Activated T-helper 1 cell treated with anti-CD3 and anti-CD28 coated beads, Interleukin-12 subunit alpha, Interleukin-12 subunit beta, Interleukin-2, Interleukin-4 antibody, amounts not matched to agents 30 ng/mL and 10 ng/mL and 1 ng/mL, durations not matched to agents 14 hours and 24 hours and 36 hours (primary cell): Measurements from ENCODE around the gene UQCC5. TPM values are rescaled to one million over a fixed set of nuclear protein-coding genes. Genes with fewer than 3 reads are reported as not detected.

ENCODE experiments used
- DNase-seq: peaks from one replicate; pipeline ENCODE4 v3.0.0; 2021; ENCODE audit warnings: low spot score
- H3K27ac Mint-ChIP-seq: one replicate; pipeline ENCODE4 v1.8.0; 2021; ENCODE audit warnings: mild to moderate bottlenecking, mixed read lengths
- H3K27me3 Mint-ChIP-seq: one replicate; pipeline ENCODE4 v1.8.0; 2022; ENCODE audit warnings: mild to moderate bottlenecking, moderate library complexity, mixed read lengths; ENCODE audit not compliant: insufficient read depth
- H3K36me3 Mint-ChIP-seq: one replicate; pipeline ENCODE4 v1.8.0; 2021; ENCODE audit warnings: low read depth, mixed read lengths
- H3K4me1 Mint-ChIP-seq: one replicate; pipeline ENCODE4 v1.8.0; 2021; ENCODE audit warnings: low read depth, mixed read lengths
- H3K4me3 Mint-ChIP-seq: one replicate; pipeline ENCODE4 v1.8.0; 2021; ENCODE audit warnings: mild to moderate bottlenecking, moderate library complexity, mixed read lengths
- H3K9me3 Mint-ChIP-seq: one replicate; pipeline ENCODE4 v1.8.0; 2021; ENCODE audit warnings: mixed read lengths
- intact Hi-C: fragments of 100-400 bp; cut with micrococcal nuclease; formaldehyde crosslinking; loops from one replicate; pipeline ENCODE4 v1.15.1; 2024
- total RNA-seq: library from RNA; stranded (reverse); gene quantifications from 2 replicates; pipeline ENCODE4 v1.2.3, GENCODE V29; 2022

Gene UQCC5
- total RNA-seq, 1 donor from 2014 or later: 17.1 TPM

- no peak for DNase-seq
- no peaks in the 10 kb centered on the region for H3K27me3 Mint-ChIP-seq
- no peaks in the 10 kb centered on the region for H3K9me3 Mint-ChIP-seq
- H3K4me3 Mint-ChIP-seq: no peak overlapping the region
- H3K4me1 Mint-ChIP-seq: no peaks in the 10 kb centered on the region
- peaks cover 3% of the 10 kb centered on the region for H3K36me3 Mint-ChIP-seq
- intact Hi-C loops: no loop called here
- H3K27ac Mint-ChIP-seq: no peak overlapping the region
These were observed 40.4 kb upstream of the UQCC5 start for GRCh38 chr3:52495777-52496602.

- Mint-ChIP-seq H3K36me3 (no peaks in the 10 kb centered on the region), H3K27me3 (no peaks in the 10 kb centered on the region), H3K4me1 (no peaks in the 10 kb centered on the region), H3K4me3 (no peak overlapping the region), H3K27ac (no peak overlapping the region), H3K9me3 (no peaks in the 10 kb centered on the region)
- DNase-seq: no peak
- intact Hi-C loops: no loop called here
These were observed 38.0 kb upstream of the UQCC5 start for GRCh38 chr3:52498137-52499054.

GRCh38 chr3:52501046-52501445 is 35.4 kb upstream of the UQCC5 start:
- Mint-ChIP-seq H3K27me3 (no peaks in the 10 kb centered on the region), H3K4me3 (no peak overlapping the region), H3K27ac (no peak overlapping the region), H3K9me3 (no peaks in the 10 kb centered on the region), H3K36me3 (no peaks in the 10 kb centered on the region), H3K4me1 (no peaks in the 10 kb centered on the region)
- DNase-seq: no peak
- intact Hi-C loops: no loop called here

- H3K4me3 Mint-ChIP-seq: no peak overlapping the region
- no peaks in the 10 kb centered on the region for H3K9me3 Mint-ChIP-seq
- no peak for DNase-seq
- H3K36me3 Mint-ChIP-seq: no peaks in the 10 kb centered on the region
- intact Hi-C loops: no loop called here
- no peaks in the 10 kb centered on the region for H3K27me3 Mint-ChIP-seq
- H3K27ac Mint-ChIP-seq: no peak overlapping the region
- H3K4me1 Mint-ChIP-seq: no peaks in the 10 kb centered on the region
These were observed 34.4 kb upstream of the UQCC5 start for GRCh38 chr3:52502001-52502400.

GRCh38 chr3:52502808-52503350 is 33.5 kb upstream of the UQCC5 start:
- Mint-ChIP-seq H3K9me3 (no peaks in the 10 kb centered on the region), H3K4me3 (no peak overlapping the region), H3K27ac (no peak overlapping the region), H3K36me3 (no peaks in the 10 kb centered on the region), H3K27me3 (no peaks in the 10 kb centered on the region), H3K4me1 (no peaks in the 10 kb centered on the region)
- no peak for DNase-seq
- intact Hi-C loops: no loop called here

GRCh38 chr3:52503788-52504424 is 32.5 kb upstream of the UQCC5 start:
- intact Hi-C loops: no loop called here
- Mint-ChIP-seq H3K4me1 (no peaks in the 10 kb centered on the region), H3K27ac (no peak overlapping the region), H3K4me3 (no peak overlapping the region), H3K36me3 (no peaks in the 10 kb centered on the region), H3K27me3 (no peaks in the 10 kb centered on the region), H3K9me3 (no peaks in the 10 kb centered on the region)
- no peak for DNase-seq

- H3K9me3 Mint-ChIP-seq: no peaks in the 10 kb centered on the region
- intact Hi-C loops: no loop called here
- no peaks in the 10 kb centered on the region for H3K36me3 Mint-ChIP-seq
- H3K27me3 Mint-ChIP-seq: no peaks in the 10 kb centered on the region
- DNase-seq: no peak
- H3K4me3 Mint-ChIP-seq: no peak overlapping the region
- H3K27ac Mint-ChIP-seq: no peak overlapping the region
- no peaks in the 10 kb centered on the region for H3K4me1 Mint-ChIP-seq
These were observed 31.4 kb upstream of the UQCC5 start for GRCh38 chr3:52504977-52505376.

- Mint-ChIP-seq H3K9me3 (no peaks in the 10 kb centered on the region), H3K27ac (no peak overlapping the region), H3K27me3 (no peaks in the 10 kb centered on the region), H3K4me1 (no peaks in the 10 kb centered on the region), H3K36me3 (no peaks in the 10 kb centered on the region), H3K4me3 (no peak overlapping the region)
- no peak for DNase-seq
- intact Hi-C loops: no loop called here
These were observed 30.0 kb upstream of the UQCC5 start for GRCh38 chr3:52506266-52506966.

GRCh38 chr3:52507359-52507758 is 29.0 kb upstream of the UQCC5 start:
- Mint-ChIP-seq H3K27ac (no peak overlapping the region), H3K4me1 (no peaks in the 10 kb centered on the region), H3K4me3 (no peak overlapping the region), H3K36me3 (no peaks in the 10 kb centered on the region), H3K9me3 (no peaks in the 10 kb centered on the region), H3K27me3 (no peaks in the 10 kb centered on the region)
- no peak for DNase-seq
- intact Hi-C loops: no loop called here

- DNase-seq: no peak
- no peaks in the 10 kb centered on the region for H3K9me3 Mint-ChIP-seq
These were observed 26.6 kb upstream of the UQCC5 start for GRCh38 chr3:52509753-52510328.

GRCh38 chr3:52511509-52511908 is 24.9 kb upstream of the UQCC5 start:
- no peaks in the 10 kb centered on the region for H3K27me3 Mint-ChIP-seq
- H3K4me1 Mint-ChIP-seq: no peaks in the 10 kb centered on the region
- no peaks in the 10 kb centered on the region for H3K36me3 Mint-ChIP-seq
- intact Hi-C loops: no loop called here
- no peak overlapping the region for H3K27ac Mint-ChIP-seq
- DNase-seq: no peak
- H3K4me3 Mint-ChIP-seq: no peak overlapping the region
- no peaks in the 10 kb centered on the region for H3K9me3 Mint-ChIP-seq

More at GRCh38 chr3:52509753-52510328, 26.6 kb upstream of the UQCC5 start:
- intact Hi-C loops: no loop called here
- no peaks in the 10 kb centered on the region for H3K4me1 Mint-ChIP-seq
- H3K36me3 Mint-ChIP-seq: no peaks in the 10 kb centered on the region
- no peak overlapping the region for H3K27ac Mint-ChIP-seq
- H3K27me3 Mint-ChIP-seq: no peaks in the 10 kb centered on the region
- no peak overlapping the region for H3K4me3 Mint-ChIP-seq

- intact Hi-C loops: no loop called here
- no peaks in the 10 kb centered on the region for H3K27me3 Mint-ChIP-seq
- no peak for DNase-seq
- H3K4me1 Mint-ChIP-seq: no peaks in the 10 kb centered on the region
- H3K9me3 Mint-ChIP-seq: no peaks in the 10 kb centered on the region
- H3K36me3 Mint-ChIP-seq: no peaks in the 10 kb centered on the region
- no peak overlapping the region for H3K27ac Mint-ChIP-seq
- H3K4me3 Mint-ChIP-seq: no peak overlapping the region
These were observed 24.3 kb upstream of the UQCC5 start for GRCh38 chr3:52512105-52512504.
